ENCODE measurements around the gene TFAP2B. TPM values are rescaled to one million over a fixed set of nuclear protein-coding genes. Genes with fewer than 3 reads are reported as not detected.

The TFAP2B gene
- total RNA-seq = not detected
- polyA plus RNA-seq (2013, experiment 1 of 2) = 42.1 TPM
- polyA plus RNA-seq (2013, experiment 2 of 2) = 36.6 TPM
- long read RNA-seq, experiment 1 = 0 reads
- long read RNA-seq, experiment 2 = 0 reads
- long read RNA-seq, experiment 3 = 0 reads
- long read RNA-seq, experiment 4 = 0 reads

- no peaks in the 10 kb centered on the region for H3K36me3 Mint-ChIP-seq (ENCODE audit: low read depth)
- no peaks in the 10 kb centered on the region for H3K36me3 ChIP-seq (ENCODE audit: control insufficient read depth, insufficient read depth, low read length)
- no peaks in the 10 kb centered on the region for H3K9me3 ChIP-seq (ENCODE audit: control insufficient read depth, low read length)
- H3K9me3 Mint-ChIP-seq = peaks cover 1% of the 10 kb centered on the region
- peaks cover 97% of the 10 kb centered on the region for H3K27me3 Mint-ChIP-seq (ENCODE audit: insufficient read depth)
- no peak within 1 kb of the TSS for H3K9ac ChIP-seq (ENCODE audit: extremely low read depth, low read length, poor library complexity, severe bottlenecking)
- DNase-seq = no peak
- H3K27ac ChIP-seq (ENCODE audit: low read depth, low read length) = no peak within 1 kb of the TSS
- WGBS, 2 experiments (ENCODE audit: insufficient coverage in 1 of 2, insufficient read length in 1 of 2) = 8 to 11% methylated on average over 2 to 7 of the region's 7 CpGs
- H3K4me3 ChIP-seq (ENCODE audit: low read length) = no peak within 1 kb of the TSS
- no peaks in the 10 kb centered on the region for H3K4me1 ChIP-seq (ENCODE audit: control insufficient read depth, insufficient read depth, low read length)
- peaks cover 100% of the 10 kb centered on the region for H3K27me3 ChIP-seq (ENCODE audit: control insufficient read depth, insufficient read depth, low read length, poor library complexity, severe bottlenecking)
- no peak for TF ChIP-seq CTCF (conservative IDR thresholded peaks at IDR 0.05)
- peaks cover 28% of the 10 kb centered on the region for H3K4me1 Mint-ChIP-seq
- peak within 1 kb of the TSS; percentile 42 for H3K4me3 Mint-ChIP-seq
- H3K27ac Mint-ChIP-seq = no peak within 1 kb of the TSS
Measured at GRCh38 chr6:50818673-50819072, at the start of gene TFAP2B. Gene TFAP2B (plus strand): TSS chr6:50818871. CDS start chr6:50818892, 21 bp downstream.

GRCh38 chr6:50778696-50779095 lies 40.0 kb upstream of the TFAP2B start:
- TF ChIP-seq CTCF (conservative IDR thresholded peaks at IDR 0.05) = no peak
- Histone ChIP-seq H3K27me3 (ENCODE audit: control insufficient read depth, insufficient read depth, low read length, poor library complexity, severe bottlenecking) (no peaks in the 10 kb centered on the region), H3K9me3 (ENCODE audit: control insufficient read depth, low read length) (no peaks in the 10 kb centered on the region), H3K4me1 (ENCODE audit: control insufficient read depth, insufficient read depth, low read length) (no peaks in the 10 kb centered on the region), H3K36me3 (ENCODE audit: control insufficient read depth, insufficient read depth, low read length) (no peaks in the 10 kb centered on the region), H3K9ac (ENCODE audit: extremely low read depth, low read length, poor library complexity, severe bottlenecking) (no peak overlapping the region), H3K27ac (ENCODE audit: low read depth, low read length) (no peak overlapping the region), H3K4me3 (ENCODE audit: low read length) (no peak overlapping the region)
- DNase-seq = no peak
- Mint-ChIP-seq H3K27ac (no peak overlapping the region), H3K4me3 (no peak overlapping the region), H3K9me3 (no peaks in the 10 kb centered on the region), H3K27me3 (ENCODE audit: insufficient read depth) (no peaks in the 10 kb centered on the region), H3K4me1 (no peaks in the 10 kb centered on the region), H3K36me3 (ENCODE audit: low read depth) (no peaks in the 10 kb centered on the region)

GRCh38 chr6:50780382-50780781 lies 38.3 kb upstream of the TFAP2B start:
- H3K36me3 Mint-ChIP-seq (ENCODE audit: low read depth) = no peaks in the 10 kb centered on the region
- Histone ChIP-seq H3K9me3 (ENCODE audit: control insufficient read depth, low read length) (no peaks in the 10 kb centered on the region), H3K4me3 (ENCODE audit: low read length) (no peak overlapping the region), H3K9ac (ENCODE audit: extremely low read depth, low read length, poor library complexity, severe bottlenecking) (no peak overlapping the region), H3K4me1 (ENCODE audit: control insufficient read depth, insufficient read depth, low read length) (no peaks in the 10 kb centered on the region), H3K27me3 (ENCODE audit: control insufficient read depth, insufficient read depth, low read length, poor library complexity, severe bottlenecking) (no peaks in the 10 kb centered on the region), H3K27ac (ENCODE audit: low read depth, low read length) (no peak overlapping the region), H3K36me3 (ENCODE audit: control insufficient read depth, insufficient read depth, low read length) (no peaks in the 10 kb centered on the region)
- TF ChIP-seq CTCF (conservative IDR thresholded peaks at IDR 0.05) = no peak
- H3K4me1 Mint-ChIP-seq = no peaks in the 10 kb centered on the region
- H3K9me3 Mint-ChIP-seq = no peaks in the 10 kb centered on the region
- no peak for DNase-seq
- H3K27ac Mint-ChIP-seq = no peak overlapping the region
- H3K4me3 Mint-ChIP-seq = no peak overlapping the region
- WGBS, 2 experiments (ENCODE audit: insufficient coverage in 1 of 2, insufficient read length in 1 of 2) = 96 to 100% methylated on average over 1 to 5 of the region's 5 CpGs
- no peaks in the 10 kb centered on the region for H3K27me3 Mint-ChIP-seq (ENCODE audit: insufficient read depth)

Measured in endodermal cell (in vitro differentiated cells).